Neural progenitor cell (in vitro differentiated cells): ENCODE results near the gene PUDP. TPM values are rescaled to one million over a fixed set of nuclear protein-coding genes. Genes with fewer than 3 reads are reported as not detected.

Experiments
- DNase-seq: peaks from one replicate; pipeline ENCODE4 v3.0.0-alpha.2; 2016; ENCODE audit warnings: low spot score
- H2AFZ ChIP-seq: fragments of 200-600 bp; sonication (generic); replicated peaks from 2 replicates; pipeline ENCODE4 v1.6.1; 2016; ENCODE audit warnings: antibody characterized with exemption
- H3F3A ChIP-seq: fragments of 200-600 bp; sonication (generic); 2 replicates; pipeline ENCODE4 v1.6.1; 2016; ENCODE audit warnings: antibody characterized with exemption, low read depth
- H3K27ac ChIP-seq: fragments of 200-600 bp; sonication (generic); 2 replicates; pipeline ENCODE4 v1.5.1; 2016; ENCODE audit warnings: mild to moderate bottlenecking
- H3K27me3 ChIP-seq: fragments of 200-600 bp; sonication (generic); 2 replicates; pipeline ENCODE4 v1.6.1; 2016; ENCODE audit warnings: mild to moderate bottlenecking, moderate library complexity
- H3K36me3 ChIP-seq: fragments of 200-600 bp; sonication (generic); 2 replicates; pipeline ENCODE4 v1.5.1; 2016
- H3K4me1 ChIP-seq: fragments of 200-600 bp; sonication (generic); 2 replicates; pipeline ENCODE4 v1.6.1; 2016; ENCODE audit warnings: mixed run types
- H3K4me2 ChIP-seq: fragments of 200-600 bp; sonication (generic); 2 replicates; pipeline ENCODE4 v1.6.1; 2016
- H3K4me3 ChIP-seq: fragments of 200-600 bp; sonication (generic); 2 replicates; pipeline ENCODE4 v1.5.1; 2016
- H3K79me2 ChIP-seq: fragments of 200-600 bp; sonication (generic); 2 replicates; pipeline ENCODE4 v1.6.1; 2016; ENCODE audit warnings: low read depth
- H3K9ac ChIP-seq: fragments of 200-600 bp; sonication (generic); 2 replicates; pipeline ENCODE4 v1.6.1; 2016
- H3K9me3 ChIP-seq: fragments of 200-600 bp; sonication (generic); 2 replicates; pipeline ENCODE4 v1.5.1; 2016; ENCODE audit warnings: low read depth
- H4K20me1 ChIP-seq: fragments of 200-600 bp; sonication (generic); 2 replicates; pipeline ENCODE4 v1.6.1; 2016; ENCODE audit warnings: low read depth
- H3K27ac Mint-ChIP-seq: 3 replicates; pipeline ENCODE4 v1.8.0; 2021; ENCODE audit warnings: mixed read lengths
- H3K27me3 Mint-ChIP-seq: 2 replicates; pipeline ENCODE4 v1.8.0; 2022; ENCODE audit warnings: low read depth, mild to moderate bottlenecking, inconsistent platforms, moderate library complexity, mixed read lengths; ENCODE audit not compliant: insufficient read depth
- H3K36me3 Mint-ChIP-seq: 3 replicates; pipeline ENCODE4 v1.8.0; 2021; ENCODE audit warnings: mixed read lengths
- H3K4me1 Mint-ChIP-seq: 3 replicates; pipeline ENCODE4 v1.8.0; 2021; ENCODE audit warnings: mixed read lengths
- H3K4me3 Mint-ChIP-seq: 3 replicates; pipeline ENCODE4 v1.8.0; 2021; ENCODE audit warnings: mild to moderate bottlenecking, moderate library complexity, mixed read lengths
- H3K9me3 Mint-ChIP-seq: 3 replicates; pipeline ENCODE4 v1.8.0; 2020; ENCODE audit warnings: mixed read lengths
- EZH2 ChIP-seq: fragments of 200-600 bp; sonication (generic); IDR thresholded peaks from 2 replicates; pipeline ENCODE4 v1.6.1; 2017; ENCODE audit warnings: antibody characterized with exemption, mild to moderate bottlenecking, moderate library complexity
- EZH2phosphoT487 ChIP-seq: fragments of 200-600 bp; sonication (generic); IDR thresholded peaks from 2 replicates; pipeline ENCODE4 v1.6.1; 2017; ENCODE audit warnings: antibody characterized with exemption
- total RNA-seq: library from RNA; depleted of rRNA; stranded (reverse); fragments of >200 nt; gene quantifications from 2 replicates; pipeline ENCODE4 v1.2.3, GENCODE V29; 2015; ENCODE audit warnings: low replicate concordance
- TF ChIP-seq, protein P1 (sequence below): fragments of 200-600 bp; sonication (generic); IDR thresholded peaks from 2 replicates; pipeline ENCODE4 v1.5.1; 2017; ENCODE audit warnings: antibody characterized with exemption, mild to moderate bottlenecking

The PUDP gene
- total RNA-seq, 1 donor from 2014 or later, result 29.1 TPM

DNA sequence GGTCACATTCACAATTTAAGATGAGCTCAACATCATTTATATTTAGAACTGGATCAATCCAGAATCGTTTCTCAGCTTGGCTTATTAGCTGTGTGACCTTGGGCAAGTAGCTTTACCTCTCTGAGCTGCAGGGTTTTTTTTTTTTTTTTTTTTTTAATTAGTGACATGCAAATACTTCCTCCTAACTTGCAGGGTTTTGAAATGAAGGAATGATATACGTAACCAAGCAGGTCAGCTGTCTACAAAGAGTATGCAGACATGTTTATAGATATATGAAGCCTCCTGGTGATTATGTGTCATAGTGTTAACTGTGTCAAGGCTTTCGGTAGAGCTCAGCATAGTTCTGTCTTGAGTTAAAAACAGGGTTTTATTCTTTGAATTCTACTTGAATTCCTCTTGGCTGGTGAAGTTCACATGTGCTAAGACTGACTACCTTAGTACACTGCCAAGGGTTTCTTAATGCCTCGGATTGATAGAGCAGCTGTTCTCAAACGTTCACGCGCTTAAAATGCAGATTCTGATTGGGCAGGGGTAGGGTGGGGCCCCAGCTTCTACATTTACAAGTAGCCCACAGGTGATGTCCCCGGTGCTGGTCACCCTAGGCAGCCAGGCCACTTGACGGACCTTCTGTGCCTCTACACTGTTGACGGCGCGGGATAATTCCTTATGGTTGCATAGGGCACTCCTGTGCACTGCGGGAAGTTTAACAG lies 1.1 kb downstream of the PUDP start:
- Mint-ChIP-seq H3K27ac (peak overlapping the region; percentile 74), H3K4me1 (peaks cover 14% of the 10 kb centered on the region), H3K36me3 (peaks cover 17% of the 10 kb centered on the region), H3K9me3 (peaks cover 2% of the 10 kb centered on the region), H3K27me3 (peaks cover 6% of the 10 kb centered on the region), H3K4me3 (peak overlapping the region; percentile 93)
- Histone ChIP-seq H3K36me3 (no peaks in the 10 kb centered on the region), H3K27me3 (no peaks in the 10 kb centered on the region), H2AFZ (no peak overlapping the region), H3K4me2 (peak overlapping the region; percentile 79), H3F3A (no peaks in the 10 kb centered on the region), H3K4me1 (peaks cover 3% of the 10 kb centered on the region), H3K9me3 (no peaks in the 10 kb centered on the region), H3K27ac (no peak overlapping the region), H3K79me2 (peaks cover 13% of the 10 kb centered on the region), H3K4me3 (peak overlapping the region; percentile 55), H4K20me1 (no peaks in the 10 kb centered on the region), H3K9ac (no peak overlapping the region)
- no peak for DNase-seq
- TF ChIP-seq EZH2 (no peak), EZH2phosphoT487 (no peak)
- TF ChIP-seq, protein P1, sequence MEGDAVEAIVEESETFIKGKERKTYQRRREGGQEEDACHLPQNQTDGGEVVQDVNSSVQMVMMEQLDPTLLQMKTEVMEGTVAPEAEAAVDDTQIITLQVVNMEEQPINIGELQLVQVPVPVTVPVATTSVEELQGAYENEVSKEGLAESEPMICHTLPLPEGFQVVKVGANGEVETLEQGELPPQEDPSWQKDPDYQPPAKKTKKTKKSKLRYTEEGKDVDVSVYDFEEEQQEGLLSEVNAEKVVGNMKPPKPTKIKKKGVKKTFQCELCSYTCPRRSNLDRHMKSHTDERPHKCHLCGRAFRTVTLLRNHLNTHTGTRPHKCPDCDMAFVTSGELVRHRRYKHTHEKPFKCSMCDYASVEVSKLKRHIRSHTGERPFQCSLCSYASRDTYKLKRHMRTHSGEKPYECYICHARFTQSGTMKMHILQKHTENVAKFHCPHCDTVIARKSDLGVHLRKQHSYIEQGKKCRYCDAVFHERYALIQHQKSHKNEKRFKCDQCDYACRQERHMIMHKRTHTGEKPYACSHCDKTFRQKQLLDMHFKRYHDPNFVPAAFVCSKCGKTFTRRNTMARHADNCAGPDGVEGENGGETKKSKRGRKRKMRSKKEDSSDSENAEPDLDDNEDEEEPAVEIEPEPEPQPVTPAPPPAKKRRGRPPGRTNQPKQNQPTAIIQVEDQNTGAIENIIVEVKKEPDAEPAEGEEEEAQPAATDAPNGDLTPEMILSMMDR, result no peak

DNA sequence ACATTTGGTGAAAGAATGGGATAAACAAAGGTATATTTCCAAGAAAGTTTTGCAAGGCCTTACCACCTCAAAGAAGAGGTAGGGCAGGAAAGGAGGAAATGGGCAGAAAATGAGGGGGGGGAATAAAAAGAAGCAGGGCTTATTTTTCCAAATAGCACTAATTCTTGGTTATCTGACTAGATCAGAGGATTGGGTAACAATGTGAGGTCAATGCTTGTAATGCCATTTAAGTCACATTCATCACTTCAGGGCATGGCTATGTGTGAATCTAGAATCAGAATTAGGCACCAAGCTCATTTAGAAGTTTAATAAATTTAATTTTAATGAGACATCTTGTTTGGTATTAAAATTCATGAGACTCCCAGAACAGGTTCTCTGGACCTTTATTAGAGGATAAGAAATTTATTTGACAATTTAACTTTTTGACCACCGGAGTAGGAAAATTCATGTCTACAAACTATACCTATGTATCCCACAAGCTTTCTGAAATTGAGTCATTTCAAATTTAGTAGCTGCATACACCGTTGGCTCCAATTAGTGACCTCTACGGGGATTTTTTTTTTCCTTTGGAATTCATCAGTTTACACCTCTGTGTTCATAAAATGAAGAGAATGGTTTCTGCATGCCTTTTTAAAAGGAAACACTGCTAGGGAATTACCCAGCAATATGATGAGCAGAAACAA lies 1.8 kb downstream of the PUDP start:
- peaks cover 6% of the 10 kb centered on the region for H3K27me3 Mint-ChIP-seq
- peaks cover 14% of the 10 kb centered on the region for H3K4me1 Mint-ChIP-seq
- peak overlapping the region; percentile 56 for H3K4me3 Mint-ChIP-seq
- H3K9me3 Mint-ChIP-seq, result peaks cover 6% of the 10 kb centered on the region
- Histone ChIP-seq H2AFZ (no peak overlapping the region), H4K20me1 (no peaks in the 10 kb centered on the region), H3K79me2 (peaks cover 13% of the 10 kb centered on the region), H3K4me2 (no peak overlapping the region), H3K27me3 (no peaks in the 10 kb centered on the region), H3K27ac (no peak overlapping the region), H3K9ac (no peak overlapping the region), H3F3A (no peaks in the 10 kb centered on the region), H3K4me3 (no peak overlapping the region), H3K36me3 (no peaks in the 10 kb centered on the region), H3K4me1 (peaks cover 3% of the 10 kb centered on the region), H3K9me3 (no peaks in the 10 kb centered on the region)
- peaks cover 23% of the 10 kb centered on the region for H3K36me3 Mint-ChIP-seq
- TF ChIP-seq EZH2, result no peak
- no peak for TF ChIP-seq EZH2phosphoT487
- TF ChIP-seq, protein P1, result no peak
- DNase-seq, result no peak
- H3K27ac Mint-ChIP-seq, result no peak overlapping the region

DNA sequence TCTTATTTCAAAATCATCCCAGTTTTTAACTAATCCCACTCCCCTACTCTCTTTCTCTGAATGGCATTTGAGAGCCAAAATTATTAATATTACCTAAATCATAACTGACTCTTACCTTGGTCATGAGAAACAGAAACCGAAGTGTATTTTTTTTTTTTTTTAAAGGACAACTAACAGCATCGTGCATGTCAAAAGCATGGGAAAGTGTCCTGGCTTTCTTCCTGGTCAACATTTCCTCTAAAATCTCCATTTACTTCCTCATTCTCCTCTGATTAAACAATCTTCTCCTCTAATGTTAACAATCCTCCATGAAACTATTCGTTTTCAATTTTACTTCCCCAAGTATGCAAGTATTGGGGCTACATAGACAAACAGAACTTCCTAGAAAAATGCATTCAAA lies 2.5 kb downstream of the PUDP start:
- H3K79me2 ChIP-seq, result peaks cover 13% of the 10 kb centered on the region
- no peak overlapping the region for H3K4me3 Mint-ChIP-seq
- H3K27ac ChIP-seq, result no peak overlapping the region
- H2AFZ ChIP-seq, result no peak overlapping the region
- H3K9ac ChIP-seq, result no peak overlapping the region
- no peaks in the 10 kb centered on the region for H3K27me3 ChIP-seq
- no peaks in the 10 kb centered on the region for H3F3A ChIP-seq
- H3K4me3 ChIP-seq, result no peak overlapping the region
- no peaks in the 10 kb centered on the region for H3K9me3 ChIP-seq
- peaks cover 14% of the 10 kb centered on the region for H3K4me1 Mint-ChIP-seq
- no peak overlapping the region for H3K4me2 ChIP-seq
- H3K27me3 Mint-ChIP-seq, result peaks cover 4% of the 10 kb centered on the region
- peaks cover 28% of the 10 kb centered on the region for H3K36me3 Mint-ChIP-seq
- TF ChIP-seq EZH2phosphoT487 (no peak), EZH2 (no peak)
- TF ChIP-seq, protein P1, result no peak
- no peaks in the 10 kb centered on the region for H3K36me3 ChIP-seq
- H4K20me1 ChIP-seq, result no peaks in the 10 kb centered on the region
- peaks cover 6% of the 10 kb centered on the region for H3K9me3 Mint-ChIP-seq
- H3K27ac Mint-ChIP-seq, result no peak overlapping the region
- peaks cover 3% of the 10 kb centered on the region for H3K4me1 ChIP-seq
- no peak for DNase-seq
